G401.6 (cell line): ENCODE results near the gene OR4M1.
"Not testable (repeated sequence)": the region's sequence is repeated elsewhere in the genome, so short reads cannot be mapped to it uniquely, and the experiment has no call there.

Experiments
- FAIRE-seq: peaks from 2 replicates; lab custom pipeline; 2012; peaks lifted over from hg19 to GRCh38; lab: Jason Lieb, UNC

The OR4M1 gene, protein sequence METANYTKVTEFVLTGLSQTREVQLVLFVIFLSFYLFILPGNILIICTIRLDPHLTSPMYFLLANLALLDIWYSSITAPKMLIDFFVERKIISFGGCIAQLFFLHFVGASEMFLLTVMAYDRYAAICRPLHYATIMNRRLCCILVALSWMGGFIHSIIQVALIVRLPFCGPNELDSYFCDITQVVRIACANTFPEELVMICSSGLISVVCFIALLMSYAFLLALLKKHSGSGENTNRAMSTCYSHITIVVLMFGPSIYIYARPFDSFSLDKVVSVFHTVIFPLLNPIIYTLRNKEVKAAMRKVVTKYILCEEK

DNA sequence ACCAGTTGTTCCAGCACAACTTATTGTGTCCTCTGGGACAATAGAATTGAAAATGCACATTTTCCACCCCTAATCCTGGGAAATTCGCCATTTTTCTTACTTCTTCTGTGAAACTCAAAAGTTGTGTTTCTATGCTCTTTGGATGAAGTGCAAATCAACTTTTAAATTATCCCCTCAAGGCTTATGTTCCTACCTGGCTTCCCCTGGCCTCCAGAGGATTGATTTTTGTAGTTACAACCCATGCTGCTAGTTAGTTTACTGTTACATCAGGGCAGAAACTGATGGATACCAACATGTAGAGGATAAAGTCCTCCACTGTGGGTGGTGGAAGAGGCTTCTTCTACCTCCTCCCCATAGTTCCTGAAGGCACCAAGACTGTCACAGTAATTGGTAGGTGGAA lies at the start of gene OR4M1:
Gene OR4M1, plus strand, starts transcription at position 301 of the 400 bp plus-strand sequence. CDS start 6,819 bp downstream, outside the sequence.
- FAIRE-seq = not testable (repeated sequence)

DNA sequence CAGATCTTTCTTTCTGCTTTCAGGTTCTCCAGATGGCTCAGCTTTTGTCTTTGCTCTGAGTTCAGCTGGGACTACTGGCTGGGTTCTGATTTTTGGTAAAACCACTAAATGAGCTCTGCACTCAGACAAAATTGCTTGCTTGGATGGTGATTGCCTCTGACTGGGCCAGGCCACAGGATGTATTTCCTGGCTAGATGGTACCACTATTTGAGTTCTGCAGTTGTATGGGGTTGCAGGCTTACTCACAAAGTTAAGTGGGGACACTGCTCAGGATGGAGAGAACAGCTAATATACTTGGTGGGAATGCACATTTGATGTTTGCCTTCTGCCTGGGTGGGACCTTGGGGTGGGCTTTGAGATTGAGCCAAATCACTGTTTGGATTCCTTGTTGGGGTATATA lies 43.9 kb upstream of the OR4M1 start:
- FAIRE-seq = no peak

DNA sequence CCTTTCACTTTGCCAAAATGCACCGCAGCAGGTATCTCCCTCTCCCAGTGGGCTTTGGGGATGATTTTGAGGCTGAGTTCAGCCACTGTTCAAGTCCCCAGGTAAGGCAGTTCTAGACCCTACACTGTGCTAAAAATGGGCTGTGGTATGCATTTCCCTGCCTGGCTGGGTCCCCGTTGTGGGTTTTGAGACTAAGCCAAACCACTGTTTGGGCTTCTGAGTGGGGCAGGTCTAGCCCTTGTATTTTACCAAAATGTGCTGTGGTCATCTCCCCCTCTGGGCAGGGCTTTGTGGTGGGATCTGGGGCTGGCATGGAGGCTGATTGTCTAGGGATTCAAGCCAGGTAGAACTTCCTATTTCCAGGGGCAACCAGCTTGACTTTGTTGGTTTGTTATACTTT lies 43.5 kb upstream of the OR4M1 start:
- no peak for FAIRE-seq

DNA sequence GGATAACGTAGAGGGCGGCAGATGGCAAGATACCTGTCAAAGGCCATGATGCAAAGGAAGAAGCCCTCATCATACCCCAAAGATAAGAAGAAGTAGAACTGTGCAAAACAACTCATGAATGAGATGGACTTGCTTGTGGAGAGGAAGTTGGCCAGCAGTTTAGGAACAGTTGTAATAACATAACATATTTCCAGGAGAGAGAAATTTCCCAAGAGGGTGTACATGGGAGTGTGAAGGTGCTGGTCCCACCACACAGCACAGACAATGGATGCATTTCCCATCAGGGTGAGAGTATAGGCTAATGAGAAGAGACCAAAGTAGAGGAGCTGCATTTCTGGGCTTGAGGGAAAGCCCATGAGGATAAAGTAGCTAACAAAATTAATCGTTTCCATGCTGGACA lies 39.4 kb upstream of the OR4M1 start:
- FAIRE-seq = not testable (repeated sequence)

DNA sequence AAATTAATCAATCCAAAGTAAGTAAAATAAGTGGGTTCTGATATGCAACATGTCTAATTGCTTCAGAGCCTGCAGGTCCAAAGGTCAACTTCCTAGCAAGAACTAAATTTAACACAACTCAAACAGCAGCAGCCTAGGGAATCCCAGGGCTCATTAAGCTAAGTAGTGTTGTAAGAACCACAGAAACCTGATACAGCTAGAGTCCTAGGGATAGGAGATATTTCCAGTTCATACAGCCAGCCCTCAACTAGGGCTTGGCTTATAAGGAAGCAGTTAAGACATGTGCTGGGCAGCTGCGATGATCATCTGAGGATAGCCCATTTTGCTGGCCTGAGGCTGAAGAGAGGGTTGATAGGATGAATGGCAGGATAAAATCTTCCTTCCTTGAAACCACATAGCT lies 30.0 kb upstream of the OR4M1 start, which contains the start of gene OR4Q3:
Gene OR4Q3, plus strand, starts transcription at position 316 of the 400 bp plus-strand sequence.
- FAIRE-seq = no peak

DNA sequence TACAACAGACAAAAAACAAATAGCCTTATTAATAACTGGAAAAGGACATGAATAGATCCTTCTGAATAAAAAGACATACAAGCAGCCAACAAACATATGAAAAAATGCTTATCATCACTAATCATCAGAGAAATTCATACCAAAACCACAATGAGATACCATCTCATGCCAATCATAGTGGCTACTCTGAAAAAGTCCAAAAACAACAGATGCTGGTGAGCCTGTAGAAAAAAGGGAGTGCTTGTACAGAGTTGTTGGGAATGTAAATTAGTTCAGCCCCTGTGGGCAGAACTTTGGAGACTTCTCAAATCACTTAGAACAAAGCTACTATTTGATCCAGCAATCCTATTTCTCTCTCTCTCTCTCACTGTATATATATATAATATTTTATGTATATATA lies 21.0 kb upstream of the OR4M1 start:
- not testable (repeated sequence) for FAIRE-seq

DNA sequence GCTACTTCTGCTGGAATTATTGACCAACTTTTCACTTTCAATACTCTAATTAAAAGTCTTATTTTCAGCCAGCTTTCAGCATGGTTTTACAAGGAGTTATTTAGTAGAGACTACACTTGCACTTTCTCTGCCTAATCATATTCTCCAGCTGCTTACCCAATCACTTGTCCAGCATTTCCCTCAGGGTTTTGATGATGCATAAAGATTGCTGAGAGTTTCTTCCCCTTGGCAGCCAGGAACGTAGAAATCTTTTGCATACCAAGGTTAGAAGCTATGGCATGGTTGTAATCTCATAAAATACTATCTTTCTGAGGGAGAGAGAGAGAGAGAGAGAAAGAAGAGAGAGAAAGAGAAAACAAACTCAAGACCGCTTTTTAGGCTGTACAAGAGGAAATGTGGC lies 19.1 kb upstream of the OR4M1 start:
- no peak for FAIRE-seq

DNA sequence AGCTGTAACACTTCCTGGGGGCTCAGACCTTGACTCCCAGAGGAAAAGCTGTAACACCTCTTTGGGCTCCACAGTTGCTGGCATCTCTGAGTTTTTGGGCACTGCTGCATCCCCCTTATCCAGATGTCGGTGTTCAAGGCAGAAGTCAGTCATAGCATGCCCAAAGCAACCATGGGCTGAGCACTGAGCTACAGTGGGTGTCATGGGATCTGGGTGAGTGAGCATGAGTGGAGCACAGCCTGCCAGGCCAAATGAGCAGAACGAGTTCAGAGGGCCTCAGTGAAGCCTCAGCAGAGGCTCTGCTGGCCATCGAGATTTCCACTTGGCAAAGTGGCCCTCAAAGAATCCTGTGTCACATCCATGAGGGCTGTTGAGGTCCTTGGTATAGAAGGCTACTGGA lies 1.8 kb upstream of the OR4M1 start:
- FAIRE-seq = not testable (repeated sequence)

DNA sequence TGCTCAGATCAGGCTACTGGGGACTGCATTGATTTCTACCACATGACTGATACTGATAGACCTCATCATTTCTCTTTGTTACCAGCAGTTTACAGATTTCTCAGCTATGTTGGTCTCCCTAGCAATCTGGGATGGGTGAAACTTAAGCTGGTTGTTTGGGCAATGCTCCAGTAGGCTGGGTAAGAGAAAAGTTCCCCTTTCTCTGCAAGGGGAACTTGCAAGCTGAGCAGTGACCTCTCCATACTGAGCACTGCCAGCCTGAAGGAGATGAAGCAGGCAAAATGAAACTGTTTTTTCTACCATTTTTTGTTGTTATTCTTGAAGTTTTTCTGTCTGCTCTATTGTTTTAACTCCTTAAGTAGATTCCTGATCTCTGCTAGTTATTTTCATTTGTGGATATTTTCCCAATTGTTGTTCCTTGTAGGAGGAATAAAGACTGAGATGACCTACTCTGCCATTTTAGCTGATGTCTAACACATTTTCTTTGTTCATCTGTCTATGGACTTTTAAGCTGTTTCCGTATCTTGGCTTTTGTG lies 1.3 kb upstream of the OR4M1 start:
- peak; percentile 55 for FAIRE-seq

DNA sequence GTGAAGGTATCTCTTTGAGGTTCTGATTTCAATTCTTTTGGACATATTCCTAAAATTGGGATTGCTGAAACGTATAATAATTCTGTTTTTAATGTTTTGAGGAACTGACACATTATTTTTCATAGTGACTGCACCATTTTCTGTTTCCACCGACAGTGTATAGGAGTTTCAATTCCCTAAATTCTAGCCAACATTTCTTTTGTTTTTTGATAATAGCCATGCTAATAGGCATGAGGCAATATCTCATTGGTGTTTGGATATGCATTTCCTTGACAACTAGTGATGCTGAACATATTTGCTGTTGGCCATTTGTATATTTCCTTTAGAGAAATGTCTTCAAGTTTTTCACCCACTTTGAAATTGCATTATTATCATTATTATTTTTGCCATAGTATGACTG lies 850 bp upstream of the OR4M1 start:
- not testable (repeated sequence) for FAIRE-seq

DNA sequence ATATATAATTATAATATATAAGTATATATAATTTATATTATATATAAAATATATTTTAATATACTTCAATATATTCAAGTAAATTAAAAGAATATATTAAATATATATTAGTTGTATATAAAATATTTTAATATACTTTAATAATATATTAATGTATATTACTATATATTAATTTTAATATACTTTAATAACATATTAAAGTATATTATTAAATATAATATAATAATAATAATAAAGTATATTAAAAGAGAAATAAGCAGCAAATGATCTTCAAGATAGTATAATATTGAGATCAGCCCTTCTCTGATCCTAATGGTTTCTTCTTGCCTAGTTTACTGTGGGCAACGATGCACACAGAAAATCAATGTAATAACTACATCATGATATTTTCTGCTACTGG lies 2.3 kb downstream of the OR4M1 start:
- FAIRE-seq = peak; percentile 100

DNA sequence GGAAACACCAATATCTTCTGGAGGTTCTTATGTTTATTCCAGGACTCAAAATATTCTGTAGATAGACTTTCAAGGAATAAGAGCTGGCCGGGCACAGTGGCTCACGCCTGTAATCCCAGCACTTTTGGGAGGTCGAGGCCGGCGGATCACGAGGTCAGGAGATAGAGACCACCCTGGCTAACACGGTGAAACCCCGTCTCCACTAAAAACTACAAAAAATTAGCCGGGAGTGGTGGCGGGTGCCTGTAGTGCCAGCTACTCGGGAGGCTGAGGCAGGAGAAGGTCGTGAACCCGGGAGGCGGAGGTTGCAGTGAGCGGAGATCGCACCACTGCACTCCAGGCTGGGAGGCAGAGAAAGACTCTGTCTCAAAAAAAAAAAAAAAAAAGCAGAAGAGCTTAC lies 12.5 kb downstream of the OR4M1 start:
- not testable (repeated sequence) for FAIRE-seq

DNA sequence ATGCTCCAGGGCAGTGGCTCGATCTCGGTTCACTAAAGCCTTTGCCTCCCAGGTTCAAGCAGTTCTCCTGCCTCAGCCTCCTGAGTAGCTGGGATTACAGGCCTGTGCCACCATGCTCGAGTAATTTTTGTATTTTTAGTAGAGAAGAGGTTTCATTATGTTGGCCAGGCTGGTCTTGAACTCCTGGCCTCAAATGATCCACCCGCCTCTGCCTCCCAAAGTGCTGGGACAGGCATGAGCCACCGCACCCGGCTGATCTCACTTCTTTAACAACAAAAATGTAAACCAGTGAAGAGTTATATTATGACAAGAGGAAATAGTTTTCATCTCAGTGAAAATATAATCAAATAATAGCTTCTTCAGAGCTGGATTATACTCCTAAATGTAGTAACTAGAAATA lies 14.0 kb downstream of the OR4M1 start:
- FAIRE-seq = peak; percentile 86

DNA sequence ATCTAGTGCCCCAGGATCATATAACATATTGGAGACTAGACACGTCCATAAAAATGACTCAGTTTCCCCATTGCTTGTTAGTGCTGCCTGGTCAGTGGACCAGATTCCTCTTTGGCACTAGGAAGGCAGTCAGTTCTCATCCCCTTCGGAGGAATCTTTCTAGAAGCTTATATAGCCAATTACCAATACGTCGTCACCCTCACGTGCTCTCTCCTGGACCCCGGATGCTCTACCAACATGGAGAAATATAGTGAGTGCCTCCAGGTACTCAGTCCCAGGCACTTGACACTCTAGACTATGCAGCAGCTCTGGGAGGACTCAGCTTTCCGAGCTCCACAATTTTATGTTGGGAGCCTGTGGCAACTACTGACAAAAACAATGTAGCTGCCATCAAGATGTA lies 14.8 kb downstream of the OR4M1 start:
- not testable (repeated sequence) for FAIRE-seq

DNA sequence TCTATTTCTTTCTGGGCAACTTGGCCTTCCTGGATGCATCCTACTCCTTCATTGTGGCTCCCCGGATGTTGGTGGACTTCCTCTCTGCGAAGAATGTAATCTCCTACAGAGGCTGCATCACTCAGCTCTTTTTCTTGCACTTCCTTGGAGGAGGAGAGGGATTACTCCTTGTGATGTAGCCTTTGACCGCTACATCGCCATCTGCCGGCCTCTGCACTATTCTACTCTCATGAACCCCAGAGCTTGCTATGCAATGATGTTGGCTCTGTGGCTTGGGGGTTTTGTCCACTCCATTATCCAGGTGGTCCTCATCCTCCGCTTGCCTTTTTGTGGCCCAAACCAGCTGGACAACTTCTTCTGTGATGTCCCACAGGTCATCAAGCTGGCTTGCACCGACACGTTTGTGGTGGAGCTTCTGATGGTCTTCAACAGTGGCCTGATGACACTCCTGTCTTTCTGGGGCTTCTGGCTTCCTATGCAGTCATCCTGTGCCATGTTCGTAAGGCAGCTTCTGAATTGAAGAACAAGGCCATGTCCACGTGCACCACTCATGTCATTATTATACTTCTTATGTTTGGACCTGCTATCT lies 23.3 kb downstream of the OR4M1 start:
- FAIRE-seq = peak; percentile 98

DNA sequence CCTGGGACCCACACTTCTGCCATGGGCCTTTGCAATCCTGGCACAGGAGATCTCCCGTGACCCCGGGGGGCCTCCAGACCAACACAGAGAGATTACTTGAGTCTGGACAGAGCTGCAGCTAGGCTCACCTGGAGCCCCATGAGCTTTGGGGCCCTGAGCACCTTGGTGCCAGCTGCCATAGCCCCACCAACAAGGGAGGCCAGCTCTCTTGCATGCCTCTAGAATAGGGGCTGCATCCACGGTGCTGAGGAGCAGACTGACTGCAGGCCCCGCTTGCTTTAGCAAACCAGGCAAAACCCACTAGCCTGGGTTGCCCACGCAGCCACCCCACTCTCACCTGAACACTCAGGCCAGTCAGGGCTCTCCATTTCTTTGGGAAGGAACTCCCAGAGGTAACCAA lies 26.6 kb downstream of the OR4M1 start:
- FAIRE-seq = no peak

DNA sequence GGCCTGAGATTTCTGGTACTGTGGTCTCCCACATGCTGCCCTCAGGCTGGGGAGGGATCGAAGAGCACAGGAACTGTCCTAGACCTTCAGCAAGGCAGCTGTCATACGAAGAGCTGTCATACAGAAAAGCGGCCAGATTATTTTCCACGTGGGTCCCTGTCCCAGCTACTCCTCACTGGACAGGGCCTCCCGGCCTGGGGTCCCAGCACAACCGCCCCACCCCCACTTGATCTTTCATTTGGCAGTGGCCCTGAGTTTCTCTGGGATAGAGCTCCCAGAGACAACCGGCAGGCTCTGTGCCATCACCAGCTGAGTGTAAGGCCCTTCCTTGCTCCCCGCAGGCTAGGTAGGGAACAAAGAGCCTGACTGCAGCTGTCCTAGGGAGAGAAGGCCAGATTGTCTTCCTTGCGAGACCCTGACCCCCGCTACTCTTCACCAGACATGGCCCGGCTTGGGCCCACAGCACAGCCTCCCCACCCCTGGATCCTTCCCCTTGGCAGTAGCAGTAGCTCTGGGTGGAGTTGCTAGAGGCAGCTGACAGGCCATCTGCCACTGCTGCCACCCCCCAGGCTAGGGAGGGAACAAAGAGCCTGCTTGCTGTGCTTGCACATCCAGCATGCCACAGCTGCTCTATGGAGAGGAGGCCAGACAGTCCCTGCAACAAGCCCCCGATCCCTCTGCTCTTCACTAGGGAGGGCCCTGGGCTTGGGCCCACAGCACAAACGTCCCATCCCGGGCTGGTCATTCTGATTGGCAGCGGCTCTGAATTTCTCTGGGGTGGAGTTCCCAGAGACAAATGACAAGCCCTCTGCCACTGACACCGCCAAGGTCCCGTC lies 27.2 kb downstream of the OR4M1 start:
- FAIRE-seq = no peak

DNA sequence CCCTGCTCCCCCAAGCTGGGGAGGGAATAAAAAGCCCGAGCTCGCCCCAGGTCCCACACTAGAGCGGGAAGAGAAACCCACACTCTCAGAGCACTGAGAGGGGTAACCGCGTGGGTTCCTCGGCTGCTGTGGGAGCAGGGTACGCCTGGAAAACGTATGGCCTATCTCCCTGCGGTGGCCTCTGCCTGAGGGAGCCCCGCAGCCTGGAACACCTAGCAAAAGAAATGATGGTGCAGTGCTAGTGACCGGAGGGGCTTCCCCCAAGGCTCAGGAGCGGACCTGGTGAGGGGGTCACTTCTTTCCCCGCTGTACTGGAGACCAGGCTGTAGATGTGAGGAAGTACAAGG lies 27.8 kb downstream of the OR4M1 start:
- no peak for FAIRE-seq

DNA sequence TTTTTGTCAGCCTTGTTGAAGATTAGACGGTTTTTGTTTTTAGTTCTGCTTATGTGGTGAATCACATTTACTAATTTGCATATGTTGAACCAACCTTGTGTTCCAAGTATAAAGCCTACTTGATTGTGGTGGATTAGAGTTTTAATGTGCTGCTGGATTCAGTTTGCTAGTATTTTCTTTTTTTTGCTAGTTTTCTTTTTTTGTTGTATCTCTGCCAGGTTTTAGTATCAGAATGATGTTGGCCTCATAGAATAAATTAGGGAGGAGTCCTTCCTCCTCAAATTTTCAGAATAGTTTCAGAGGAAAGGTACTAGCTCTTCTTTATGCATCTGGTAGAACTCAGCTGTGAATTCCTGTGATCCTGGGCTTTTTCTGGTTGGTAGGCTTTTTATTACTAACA lies 30.2 kb downstream of the OR4M1 start, which contains the start of gene OR4N2:
Gene OR4N2, plus strand, starts transcription at position 301 of the 400 bp plus-strand sequence. CDS start 23,679 bp downstream, outside the sequence.
- not testable (repeated sequence) for FAIRE-seq

DNA sequence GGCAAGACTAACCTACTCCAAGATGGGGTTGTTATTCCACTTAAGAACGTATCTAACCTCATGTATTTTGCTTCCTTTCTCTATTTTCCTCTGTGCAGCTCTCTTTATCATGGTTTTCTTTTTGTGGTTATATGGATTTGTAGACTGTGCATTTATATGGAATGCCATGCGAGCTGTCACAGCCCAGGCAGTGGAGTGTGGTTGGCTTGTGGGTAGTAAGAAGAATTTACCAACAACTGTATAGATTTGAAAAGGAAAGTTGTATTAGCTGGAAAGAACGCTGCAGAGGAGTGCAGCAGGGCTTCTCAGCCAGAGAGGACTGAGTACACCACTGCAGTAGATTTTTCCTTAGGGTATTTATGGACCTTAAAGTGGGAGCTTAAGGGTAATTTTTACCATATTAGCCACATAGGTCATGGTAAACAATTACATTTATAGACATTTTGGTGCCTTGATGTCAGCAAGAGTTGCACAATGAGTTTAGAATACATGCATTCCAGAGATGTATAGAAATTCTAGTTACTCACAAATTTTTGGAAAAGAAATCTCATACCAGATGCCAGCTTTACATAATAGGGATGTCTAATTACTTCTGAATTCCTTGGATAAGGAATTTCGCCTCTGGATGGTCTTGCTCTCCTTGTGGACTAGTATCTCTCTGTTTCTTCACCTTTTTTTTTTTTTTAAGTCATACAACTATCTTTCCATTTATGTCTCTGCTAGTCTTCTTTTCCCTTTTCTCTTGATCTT lies 40.0 kb downstream of the OR4M1 start:
- FAIRE-seq = peak; percentile 21

DNA sequence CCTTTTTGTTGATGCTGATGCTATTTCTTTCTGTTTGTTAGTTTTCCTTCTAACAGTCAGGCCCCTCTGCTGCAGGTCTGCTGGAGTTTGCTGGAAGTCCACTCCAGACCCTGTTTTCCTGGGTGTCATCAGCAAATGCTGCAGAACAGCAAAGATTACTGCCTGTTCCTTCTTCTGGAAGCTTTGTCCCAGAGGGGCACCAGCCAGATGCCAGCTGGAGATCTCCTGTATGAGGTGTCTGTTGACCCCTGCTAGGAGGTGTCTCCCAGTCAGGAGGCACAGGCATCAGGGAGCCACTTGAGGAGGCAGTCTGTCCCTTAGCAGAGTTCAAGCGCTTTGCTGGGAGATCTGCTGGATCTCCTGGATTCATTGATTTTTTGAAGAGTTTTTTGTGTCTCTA lies 46.6 kb downstream of the OR4M1 start:
- not testable (repeated sequence) for FAIRE-seq

DNA sequence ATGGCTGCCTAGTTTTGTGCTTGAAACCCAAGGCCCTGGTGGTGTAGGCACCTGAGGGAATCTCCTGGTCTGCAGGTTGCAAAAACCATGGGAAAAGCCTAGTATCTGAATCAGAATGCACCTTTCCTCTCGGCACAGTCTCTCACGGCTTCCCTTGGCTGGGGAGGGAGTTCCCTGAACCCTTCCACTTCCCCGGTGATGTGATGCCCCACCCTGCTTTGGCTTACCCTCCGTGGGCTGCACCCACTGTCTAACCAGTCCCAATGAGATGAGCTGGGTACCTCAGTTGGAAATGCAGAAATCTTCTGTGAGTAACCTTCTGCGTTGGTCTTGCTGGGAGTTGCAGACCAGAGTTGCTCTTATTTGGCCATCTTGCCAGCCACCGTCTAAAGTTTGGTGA lies 47.7 kb downstream of the OR4M1 start:
- not testable (repeated sequence) for FAIRE-seq
